Measurements from ENCODE around the gene PDIA3. TPM values are rescaled to one million over a fixed set of nuclear protein-coding genes. Genes with fewer than 3 reads are reported as not detected.
"Not testable (repeated sequence)": the region's sequence is repeated elsewhere in the genome, so short reads cannot be mapped to it uniquely, and the experiment has no call there.

The PDIA3 gene
- total RNA-seq, 1 experiment from 2014 or later = 421 TPM

- CTCF ChIA-PET = interaction anchor here (0.6 to 1.0 kb wide), 2 partner anchors 22 to 24 kb away, joined by 3 to 8 read pairs; partner anchors contain the start of gene MFAP1
- BruUV-seq (replicated peaks) = TSS peak; percentile 52
- H3K27me3 ChIP-seq (replicated peaks; ENCODE audit: insufficient read depth, low read depth, low read length, poor library complexity) = no peaks in the 10 kb centered on the region
- no peaks in the 10 kb centered on the region for H3K4me1 ChIP-seq (ENCODE audit: insufficient read depth, low read length, poor library complexity, severe bottlenecking)
- peak within 1 kb of the TSS; percentile 82 for H3K4me3 ChIP-seq (ENCODE audit: low read depth, low read length, poor library complexity, severe bottlenecking)
- intact Hi-C loops (cut with micrococcal nuclease; ENCODE audit: unreplicated experiment) = no loop called here
- DNase-seq (ENCODE audit: low spot score) = peak; percentile 92
- no peak for TF ChIP-seq EZH2 (IDR thresholded peaks at IDR 0.05; ENCODE audit: borderline replicate concordance, low read depth, low read length, poor library complexity, severe bottlenecking)
- TF ChIP-seq, protein P1, sequence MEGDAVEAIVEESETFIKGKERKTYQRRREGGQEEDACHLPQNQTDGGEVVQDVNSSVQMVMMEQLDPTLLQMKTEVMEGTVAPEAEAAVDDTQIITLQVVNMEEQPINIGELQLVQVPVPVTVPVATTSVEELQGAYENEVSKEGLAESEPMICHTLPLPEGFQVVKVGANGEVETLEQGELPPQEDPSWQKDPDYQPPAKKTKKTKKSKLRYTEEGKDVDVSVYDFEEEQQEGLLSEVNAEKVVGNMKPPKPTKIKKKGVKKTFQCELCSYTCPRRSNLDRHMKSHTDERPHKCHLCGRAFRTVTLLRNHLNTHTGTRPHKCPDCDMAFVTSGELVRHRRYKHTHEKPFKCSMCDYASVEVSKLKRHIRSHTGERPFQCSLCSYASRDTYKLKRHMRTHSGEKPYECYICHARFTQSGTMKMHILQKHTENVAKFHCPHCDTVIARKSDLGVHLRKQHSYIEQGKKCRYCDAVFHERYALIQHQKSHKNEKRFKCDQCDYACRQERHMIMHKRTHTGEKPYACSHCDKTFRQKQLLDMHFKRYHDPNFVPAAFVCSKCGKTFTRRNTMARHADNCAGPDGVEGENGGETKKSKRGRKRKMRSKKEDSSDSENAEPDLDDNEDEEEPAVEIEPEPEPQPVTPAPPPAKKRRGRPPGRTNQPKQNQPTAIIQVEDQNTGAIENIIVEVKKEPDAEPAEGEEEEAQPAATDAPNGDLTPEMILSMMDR (conservative IDR thresholded peaks at IDR 0.05; ENCODE audit: low read depth, low read length) = no peak
- peaks cover 53% of the 10 kb centered on the region for H3K36me3 ChIP-seq (ENCODE audit: insufficient read depth, low read length, poor library complexity, severe bottlenecking)
- peak within 1 kb of the TSS; percentile 67 for H3K27ac ChIP-seq (ENCODE audit: low read depth, low read length, poor library complexity, severe bottlenecking)
- H3K9me3 ChIP-seq (ENCODE audit: low read depth, low read length, poor library complexity, severe bottlenecking) = no peaks in the 10 kb centered on the region
- POLR2A ChIA-PET (ENCODE audit: low non-redundant PET) = interaction anchor here (0.8 kb wide), 1 partner anchor 11 kb away, joined by 3 read pairs; no protein-coding TSS in a partner anchor
Measured at GRCh38 chr15:43800286-43801141, 54.3 kb downstream of the PDIA3 start, which contains the start of gene HYPK. HYPK (plus strand) TSS chr15:43800599; CDS start chr15:43800623, 24 bp downstream.

DNA sequence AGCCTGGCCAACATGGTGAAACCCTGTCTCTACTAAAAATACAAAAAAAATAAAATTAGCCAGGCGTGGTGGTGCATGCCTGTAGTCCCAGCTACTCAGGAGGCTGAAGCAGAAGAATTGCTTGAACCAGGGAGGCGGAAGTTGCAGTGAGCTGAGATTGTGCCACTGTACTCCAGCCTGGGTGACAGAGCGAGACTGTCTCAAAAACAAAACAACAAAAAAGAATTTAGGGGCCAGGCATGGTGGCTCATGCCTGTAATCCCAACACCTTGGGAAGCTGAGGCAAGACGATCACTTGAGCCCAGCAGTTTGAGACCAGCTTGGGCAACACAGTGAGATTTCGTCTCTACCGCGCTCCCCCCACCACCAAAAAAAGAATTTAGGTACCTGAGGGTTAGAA, 56.4 kb downstream of the PDIA3 start:
- DNase-seq (ENCODE audit: low spot score); H3K9me3 ChIP-seq (ENCODE audit: low read depth, low read length, poor library complexity, severe bottlenecking); H3K4me1 ChIP-seq (ENCODE audit: insufficient read depth, low read length, poor library complexity, severe bottlenecking); H3K27ac ChIP-seq (ENCODE audit: low read depth, low read length, poor library complexity, severe bottlenecking); H3K27me3 ChIP-seq (replicated peaks; ENCODE audit: insufficient read depth, low read depth, low read length, poor library complexity); CTCF ChIA-PET; intact Hi-C loops (cut with micrococcal nuclease; ENCODE audit: unreplicated experiment); BruUV-seq (replicated peaks); H3K4me3 ChIP-seq (ENCODE audit: low read depth, low read length, poor library complexity, severe bottlenecking); POLR2A ChIA-PET (ENCODE audit: low non-redundant PET): not testable (repeated sequence)
- peaks cover 56% of the 10 kb centered on the region for H3K36me3 ChIP-seq (ENCODE audit: insufficient read depth, low read length, poor library complexity, severe bottlenecking)

GRCh38 chr15:43808435-43808950, 62.3 kb downstream of the PDIA3 start:
- no peaks in the 10 kb centered on the region for H3K9me3 ChIP-seq (ENCODE audit: low read depth, low read length, poor library complexity, severe bottlenecking)
- no TSS peak for BruUV-seq (replicated peaks)
- H3K27me3 ChIP-seq (replicated peaks; ENCODE audit: insufficient read depth, low read depth, low read length, poor library complexity) = no peaks in the 10 kb centered on the region
- no peaks in the 10 kb centered on the region for H3K4me1 ChIP-seq (ENCODE audit: insufficient read depth, low read length, poor library complexity, severe bottlenecking)
- DNase-seq (ENCODE audit: low spot score) = no peak
- ChIA-PET POLR2A (ENCODE audit: low non-redundant PET) (no interaction called here), CTCF (no interaction called here)
- peaks cover 85% of the 10 kb centered on the region for H3K36me3 ChIP-seq (ENCODE audit: insufficient read depth, low read length, poor library complexity, severe bottlenecking)
- intact Hi-C loops (cut with micrococcal nuclease; ENCODE audit: unreplicated experiment) = no loop called here
- no peak overlapping the region for H3K27ac ChIP-seq (ENCODE audit: low read depth, low read length, poor library complexity, severe bottlenecking)
- no peak overlapping the region for H3K4me3 ChIP-seq (ENCODE audit: low read depth, low read length, poor library complexity, severe bottlenecking)
- TF ChIP-seq, protein P1 (conservative IDR thresholded peaks at IDR 0.05; ENCODE audit: low read depth, low read length) = no peak
